Occipital lobe (tissue), 2 donors: ENCODE data around the gene FAM13A. TPM values are rescaled to one million over a fixed set of nuclear protein-coding genes. Genes with fewer than 3 reads are reported as not detected.

Source experiments
- DNase-seq: peaks from one replicate; lab custom pipeline; 2025; lab: John Stamatoyannopoulos, UW
- total RNA-seq: library from RNA; depleted of rRNA; stranded (reverse); fragments of >200 nt; gene quantifications from one replicate; pipeline ENCODE4 v1.2.3, GENCODE V29; 2014

Gene FAM13A
- total RNA-seq, 1 donor from 2014 or later: 79.9 TPM

DNA sequence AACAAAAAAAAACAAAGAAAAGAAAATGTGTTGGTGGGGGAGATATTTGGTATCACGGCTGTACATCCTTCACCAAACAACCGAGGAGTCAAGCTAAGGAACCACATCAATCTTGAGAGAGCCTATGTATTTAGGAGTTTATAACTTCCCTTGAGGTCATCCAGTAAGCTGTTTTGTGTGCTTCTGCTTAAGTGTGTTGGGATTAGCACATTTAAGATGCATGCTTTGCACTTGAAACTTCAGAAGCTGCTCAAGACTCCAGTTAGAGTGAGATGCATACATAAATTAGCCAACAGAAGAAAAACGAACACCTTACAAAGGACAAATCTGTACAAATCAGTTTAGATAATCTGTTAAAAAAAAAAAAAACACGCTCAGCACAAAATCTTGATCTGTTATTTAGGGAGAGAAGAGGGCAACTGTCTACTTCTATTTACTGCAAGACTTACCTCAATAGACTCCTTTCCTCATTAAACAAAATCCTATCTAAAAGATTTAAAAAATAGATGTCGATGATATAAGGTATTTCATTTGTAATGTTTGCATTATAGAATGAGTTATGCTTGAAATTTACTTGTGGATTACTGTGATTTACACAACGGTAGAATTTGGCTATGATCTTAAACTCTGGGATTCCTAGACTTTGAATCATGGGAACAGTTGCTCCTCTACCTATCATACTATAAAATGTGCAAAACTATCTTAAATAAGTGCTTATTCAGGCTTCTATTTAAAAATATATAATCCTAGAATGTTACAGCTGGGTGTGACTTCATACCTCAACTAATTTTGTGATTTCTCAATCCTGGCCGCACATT is 305.5 kb downstream of the FAM13A start:
- no peak for DNase-seq

GRCh38 chr4:88750369-88750768 is 306.6 kb downstream of the FAM13A start:
- no peak for DNase-seq

GRCh38 chr4:88747351-88747750 is 309.6 kb downstream of the FAM13A start:
- DNase-seq: no peak

- DNase-seq: no peak
Observed at GRCh38 chr4:88746206-88746605, 310.8 kb downstream of the FAM13A start.

GRCh38 chr4:88745581-88746163 is 311.3 kb downstream of the FAM13A start:
- DNase-seq: no peak

DNA sequence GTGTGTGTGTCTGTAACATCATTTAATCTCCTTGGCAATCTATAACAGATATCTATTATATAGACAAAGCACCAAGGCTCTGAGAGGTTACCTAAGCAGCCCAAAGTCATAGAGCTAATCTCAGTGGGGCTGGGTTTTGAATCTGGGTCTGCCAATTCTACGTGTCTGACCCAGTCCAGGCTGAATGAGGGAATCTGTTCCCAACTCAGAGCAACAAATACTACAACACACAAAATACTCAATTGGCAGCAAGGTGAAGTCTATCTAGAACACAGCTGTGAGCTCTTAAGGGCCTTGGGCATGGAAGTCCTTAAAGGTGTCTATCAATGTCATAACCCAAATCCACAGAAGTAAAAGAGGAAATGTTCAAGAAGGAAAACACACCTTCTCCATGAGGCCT is 311.8 kb downstream of the FAM13A start:
- DNase-seq: no peak

GRCh38 chr4:88744609-88745008 is 312.4 kb downstream of the FAM13A start:
- DNase-seq: no peak

DNA sequence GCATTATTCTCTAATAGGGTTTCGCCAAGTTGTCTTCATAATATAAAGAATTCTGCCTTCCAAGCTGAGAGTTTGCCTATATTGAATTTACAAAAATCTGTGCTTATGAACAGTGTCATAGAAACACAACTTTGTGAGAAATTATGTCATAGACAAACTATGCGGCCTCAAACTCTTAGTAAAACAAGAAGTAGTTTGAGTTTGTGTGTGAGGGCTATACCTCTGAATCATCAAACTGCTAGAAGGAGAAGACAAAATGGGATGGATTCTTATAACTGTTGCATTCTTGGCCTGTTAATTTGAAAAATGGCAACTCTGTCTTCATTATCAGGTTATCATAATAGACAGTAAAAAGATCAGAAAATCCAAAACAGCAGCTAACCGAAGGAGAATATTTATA is 313.3 kb downstream of the FAM13A start:
- DNase-seq: no peak

- DNase-seq: no peak
Observed at GRCh38 chr4:88742561-88742960, 314.4 kb downstream of the FAM13A start.

DNA sequence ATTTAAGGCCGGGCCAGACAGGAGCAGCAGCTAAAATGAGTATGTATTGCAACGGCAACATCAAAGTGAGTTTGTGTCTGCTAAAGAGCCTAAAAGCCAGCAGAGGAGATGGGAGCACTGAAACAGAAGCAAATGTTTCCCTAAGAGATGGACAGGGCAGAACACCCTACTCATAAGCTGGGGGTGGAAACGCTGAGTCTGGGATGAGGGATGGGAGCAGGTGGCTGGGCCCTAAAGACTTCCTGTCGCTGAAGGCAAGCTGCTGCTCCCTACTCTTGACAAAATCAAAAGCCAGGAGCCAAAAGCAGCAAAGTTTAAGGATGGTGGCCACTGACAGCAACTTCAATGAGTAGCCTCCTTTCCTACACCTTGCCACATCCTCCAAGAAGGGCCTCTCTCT is 318.8 kb downstream of the FAM13A start:
- no peak for DNase-seq

DNA sequence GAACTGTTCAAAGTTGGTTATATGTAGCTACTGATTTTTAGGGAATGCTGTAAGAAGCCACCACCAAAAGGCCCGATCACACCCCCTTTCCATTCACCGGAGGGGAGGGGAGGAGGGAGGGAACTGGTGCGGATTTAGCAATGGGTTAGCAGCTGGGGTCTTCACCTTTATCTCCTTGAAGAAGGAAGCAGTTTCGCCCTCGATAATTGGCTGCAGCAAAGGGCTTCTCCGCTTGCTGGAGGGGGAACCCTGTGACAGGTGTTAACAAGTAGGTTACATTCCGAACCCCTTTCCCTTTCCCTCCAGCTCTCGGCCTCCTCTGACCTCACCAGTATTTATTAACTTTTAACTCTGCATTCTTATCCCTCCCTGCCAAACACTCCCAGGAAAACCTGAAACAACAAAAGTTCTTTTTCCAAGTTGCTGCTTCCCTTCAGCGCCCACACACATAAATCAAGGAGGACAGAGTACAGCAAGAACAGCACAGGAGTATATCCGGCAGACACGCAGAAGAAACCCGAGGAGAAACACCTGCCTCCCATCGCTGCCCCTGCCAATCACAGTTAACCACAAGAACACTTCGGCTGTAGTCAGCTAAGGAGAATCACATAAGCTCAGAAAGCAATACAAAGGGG is 319.6 kb downstream of the FAM13A start:
- no peak for DNase-seq

DNA sequence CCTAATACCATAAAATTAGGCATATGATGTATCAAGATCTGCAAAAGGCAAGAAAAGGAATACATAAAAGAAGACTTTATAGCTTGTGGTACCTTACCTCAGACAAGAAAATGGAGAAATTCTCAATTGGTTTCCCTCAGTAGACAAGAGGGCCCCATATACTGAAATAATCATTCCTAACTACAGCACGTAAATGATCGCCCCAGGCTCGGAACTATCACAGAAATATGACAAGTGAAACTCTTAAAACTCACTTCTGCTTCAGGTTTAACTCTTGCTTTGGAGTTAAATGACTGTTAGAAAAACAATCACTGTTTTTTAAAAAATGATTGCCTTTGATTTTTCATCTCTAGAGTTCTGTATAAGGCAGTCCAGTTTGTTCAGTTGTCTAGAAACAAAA is 320.7 kb downstream of the FAM13A start:
- DNase-seq: no peak

DNA sequence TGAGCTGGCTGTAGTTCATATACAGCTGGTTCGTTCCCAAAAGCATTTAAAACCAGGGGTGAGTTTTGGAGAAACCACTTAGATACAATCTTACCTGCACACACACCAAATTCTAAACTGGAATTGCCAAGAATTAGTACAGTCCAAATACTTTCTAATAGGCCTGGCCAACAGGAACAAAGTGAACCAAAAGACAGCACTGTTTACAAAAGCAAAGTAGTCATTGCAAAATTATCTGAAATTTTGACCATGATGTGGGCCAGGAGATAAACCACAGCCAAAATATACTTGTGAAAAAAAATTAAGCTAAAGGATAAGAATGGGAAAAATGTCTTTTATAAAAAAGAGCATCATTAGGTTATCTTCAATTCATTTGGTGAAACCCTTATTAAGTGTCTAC is 321.4 kb downstream of the FAM13A start:
- DNase-seq: no peak

DNA sequence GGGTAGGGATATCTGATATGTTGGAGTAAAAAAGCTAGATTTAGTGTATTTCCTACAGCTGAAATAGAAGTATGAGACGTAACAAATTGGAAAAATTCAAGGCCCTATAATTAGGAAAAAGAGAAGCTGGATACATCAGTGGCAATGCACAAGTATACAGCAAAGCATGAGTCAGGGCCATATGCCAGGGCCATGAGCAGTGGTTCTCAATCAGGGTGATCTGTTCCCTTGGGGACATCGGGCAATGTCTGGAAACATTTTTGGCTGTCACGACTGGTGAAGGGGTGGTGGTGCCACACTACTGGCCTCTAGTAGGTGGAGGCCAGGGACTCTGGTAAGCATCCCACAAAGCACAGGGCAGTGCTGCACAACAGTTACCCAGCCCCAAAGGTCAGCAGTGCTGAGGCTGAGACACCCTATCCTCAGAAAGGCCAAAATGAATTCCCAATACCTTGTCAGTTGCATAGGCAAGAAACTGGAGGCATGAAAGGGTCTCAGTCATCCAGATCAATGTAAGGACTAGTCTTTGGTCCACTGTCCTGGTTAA is 322.5 kb downstream of the FAM13A start:
- DNase-seq: no peak

DNA sequence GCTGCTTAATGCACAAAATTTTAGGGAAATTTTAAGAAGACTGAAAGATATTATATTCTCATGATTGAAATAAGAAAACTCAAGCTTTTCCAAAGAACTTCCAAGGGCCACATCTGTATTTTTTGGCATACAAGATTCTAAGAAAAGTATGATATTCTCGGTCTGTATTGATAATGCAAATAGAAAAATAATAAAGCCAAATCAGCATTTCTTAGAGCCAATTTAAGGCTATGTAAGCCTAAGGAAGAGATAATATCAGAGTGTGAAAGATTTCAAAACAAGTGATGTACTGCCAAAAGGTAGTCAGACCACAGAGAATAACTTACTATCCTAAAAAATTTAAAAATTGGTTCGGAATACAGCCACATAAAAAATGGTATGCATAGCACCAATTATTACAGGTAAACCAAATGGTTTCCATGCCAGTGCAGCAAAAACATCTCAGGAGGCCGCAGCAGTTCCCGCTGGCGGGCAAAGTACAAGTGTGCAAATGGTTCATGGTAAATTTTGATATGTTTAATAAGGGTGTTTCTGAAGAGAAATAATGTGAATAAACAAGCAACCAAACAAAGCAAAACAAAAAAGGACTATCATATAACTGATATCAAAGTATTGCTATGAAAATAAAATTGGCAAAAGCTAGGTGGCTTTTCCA is 324.1 kb downstream of the FAM13A start:
- no peak for DNase-seq

DNA sequence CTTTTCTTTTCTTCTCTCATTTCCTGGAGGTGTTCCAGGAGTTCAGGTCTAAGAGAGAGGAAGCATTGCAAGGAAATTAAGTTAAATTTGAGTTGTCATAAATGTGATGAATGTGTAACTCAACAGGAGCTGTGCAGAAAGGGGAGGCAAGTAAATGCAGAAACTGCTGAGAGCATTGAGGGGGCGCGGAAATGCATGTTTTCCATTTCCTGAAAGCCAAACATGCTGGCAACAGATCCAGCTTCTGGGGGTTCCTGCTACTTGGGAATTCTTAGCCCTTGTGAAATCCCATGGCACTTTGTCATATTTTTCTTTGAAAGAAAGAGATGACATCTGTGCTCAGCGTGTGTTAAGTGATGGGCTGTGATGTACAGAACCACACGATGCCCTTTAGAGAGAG is 325.6 kb downstream of the FAM13A start:
- DNase-seq: no peak

- DNase-seq: no peak
Observed at GRCh38 chr4:88730811-88731210, 326.2 kb downstream of the FAM13A start.

- no peak for DNase-seq
Observed at GRCh38 chr4:88729146-88729760, 327.7 kb downstream of the FAM13A start.

DNA sequence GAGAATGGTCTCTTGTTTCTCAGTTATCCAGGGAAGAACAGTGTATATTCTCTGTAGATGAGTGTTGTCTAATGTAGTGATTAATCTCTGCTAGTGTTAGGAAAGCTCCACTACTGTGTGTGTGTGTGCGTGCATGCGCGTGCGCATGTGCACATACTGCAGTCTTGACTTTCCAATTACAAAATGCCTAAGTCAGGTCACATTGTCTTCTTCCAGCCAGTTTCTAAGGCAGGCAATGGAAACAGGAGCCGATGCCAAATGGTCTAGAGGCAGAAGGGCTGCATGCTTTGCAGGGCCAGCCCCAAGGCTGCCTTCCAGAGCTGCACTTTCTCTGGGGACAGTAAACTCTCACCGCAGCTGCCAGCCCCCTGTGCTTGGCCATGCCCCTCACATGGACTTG is 328.8 kb downstream of the FAM13A start:
- DNase-seq: no peak

GRCh38 chr4:88725986-88726385 is 331.0 kb downstream of the FAM13A start:
- no peak for DNase-seq

DNA sequence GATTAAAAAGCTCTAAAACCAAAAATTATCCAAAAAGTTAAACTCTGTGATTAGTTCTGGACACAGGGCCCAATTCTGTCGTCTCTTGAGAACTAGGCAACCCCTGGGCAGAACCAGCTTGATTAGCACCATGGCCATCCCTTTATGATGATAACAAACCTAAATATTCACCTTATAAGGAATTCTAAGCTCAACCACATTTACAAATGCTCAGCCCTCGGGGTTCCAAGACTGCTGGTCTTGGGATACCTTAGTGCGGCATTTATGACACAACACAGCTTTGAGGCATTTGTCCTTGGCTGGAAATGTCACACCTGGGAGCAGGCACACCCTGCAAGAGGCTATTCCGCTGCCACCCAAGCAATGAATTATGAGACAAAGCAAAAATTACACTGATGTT is 331.8 kb downstream of the FAM13A start:
- no peak for DNase-seq

GRCh38 chr4:88724406-88724805 is 332.6 kb downstream of the FAM13A start:
- no peak for DNase-seq
